OCI-LY1 (cell line): ENCODE data around the gene NLE1.

ENCODE experiments used
- H2AFZ ChIP-seq: fragments of 200-600 bp; sonication (generic), shearing (Covaris generic); 2 replicates; pipeline ENCODE4 v1.6.0; 2014; ENCODE audit warnings: antibody characterized with exemption, mild to moderate bottlenecking, low read length
- H3F3A ChIP-seq: fragments of 200-600 bp; sonication (generic), shearing (Covaris generic); 2 replicates; pipeline ENCODE4 v1.6.0; 2014; ENCODE audit warnings: mild to moderate bottlenecking, antibody characterized with exemption, low read length, moderate library complexity; ENCODE audit not compliant: insufficient read depth
- H3K27ac ChIP-seq: fragments of 200-600 bp; sonication (generic); 2 replicates; pipeline ENCODE4 v1.5.1; 2014; ENCODE audit warnings: low read length, mixed run types, mild to moderate bottlenecking, low read depth; ENCODE audit not compliant: poor library complexity, severe bottlenecking
- H3K27me3 ChIP-seq: fragments of 200-600 bp; sonication (generic); 2 replicates; pipeline ENCODE4 v1.6.0; 2014; ENCODE audit warnings: antibody characterized with exemption, mild to moderate bottlenecking, low read length, moderate library complexity; ENCODE audit not compliant: insufficient read depth
- H3K36me3 ChIP-seq: fragments of 200-600 bp; sonication (generic); 2 replicates; pipeline ENCODE4 v1.6.1; 2014; ENCODE audit warnings: mild to moderate bottlenecking, antibody characterized with exemption, low read length, moderate library complexity, mixed read lengths; ENCODE audit not compliant: insufficient read depth
- H3K4me1 ChIP-seq: fragments of 200-600 bp; sonication (generic); 2 replicates; pipeline ENCODE4 v1.5.1; 2014; ENCODE audit warnings: mild to moderate bottlenecking, low read length, moderate library complexity; ENCODE audit not compliant: insufficient read depth, severe bottlenecking
- H3K4me2 ChIP-seq: fragments of 200-600 bp; sonication (generic), shearing (Covaris generic); 2 replicates; pipeline ENCODE4 v1.6.1; 2014; ENCODE audit warnings: low read length
- H3K4me3 ChIP-seq: fragments of 200-600 bp; sonication (generic); 2 replicates; pipeline ENCODE4 v1.5.1; 2014; ENCODE audit warnings: low read length, low read depth, mild to moderate bottlenecking, mixed read lengths; ENCODE audit not compliant: poor library complexity, severe bottlenecking
- H3K79me2 ChIP-seq: fragments of 200-600 bp; shearing (Covaris generic); 2 replicates; pipeline ENCODE4 v1.6.1; 2016; ENCODE audit warnings: mixed run types, low read length, mixed read lengths; ENCODE audit not compliant: insufficient read depth
- H3K9ac ChIP-seq: fragments of 200-600 bp; sonication (generic), shearing (Covaris generic); 2 replicates; pipeline ENCODE4 v1.6.1; 2014; ENCODE audit warnings: mild to moderate bottlenecking, low read length, mixed read lengths
- H3K9me2 ChIP-seq: fragments of 200-600 bp; sonication (generic), shearing (Covaris generic); 2 replicates; pipeline ENCODE4 v1.6.1; 2014; ENCODE audit warnings: low read depth, mild to moderate bottlenecking, low read length, mixed read lengths
- H3K9me3 ChIP-seq: fragments of 200-600 bp; shearing (Covaris generic); 2 replicates; pipeline ENCODE4 v1.6.1; 2014; ENCODE audit warnings: low read length, mixed read lengths
- H4K20me1 ChIP-seq: fragments of 200-600 bp; sonication (generic), shearing (Covaris generic); 2 replicates; pipeline ENCODE4 v1.6.0; 2016; ENCODE audit warnings: mild to moderate bottlenecking, low read length; ENCODE audit not compliant: insufficient read depth
- EZH2 ChIP-seq: fragments of 200-600 bp; sonication (generic), shearing (Covaris generic); IDR thresholded peaks from 2 replicates; pipeline ENCODE4 v1.8.0; 2017; ENCODE audit warnings: borderline replicate concordance, mixed run types, mild to moderate bottlenecking, antibody characterized with exemption, low read length, moderate library complexity, mixed read lengths
- TF ChIP-seq, protein P1 (sequence below): fragments of 200-600 bp; sonication (generic), shearing (Covaris generic); IDR thresholded peaks from 2 replicates; pipeline ENCODE4 v1.5.1; 2017; ENCODE audit warnings: mild to moderate bottlenecking, antibody characterized with exemption, low read length, moderate library complexity, mixed read lengths

NLE1 gene

DNA sequence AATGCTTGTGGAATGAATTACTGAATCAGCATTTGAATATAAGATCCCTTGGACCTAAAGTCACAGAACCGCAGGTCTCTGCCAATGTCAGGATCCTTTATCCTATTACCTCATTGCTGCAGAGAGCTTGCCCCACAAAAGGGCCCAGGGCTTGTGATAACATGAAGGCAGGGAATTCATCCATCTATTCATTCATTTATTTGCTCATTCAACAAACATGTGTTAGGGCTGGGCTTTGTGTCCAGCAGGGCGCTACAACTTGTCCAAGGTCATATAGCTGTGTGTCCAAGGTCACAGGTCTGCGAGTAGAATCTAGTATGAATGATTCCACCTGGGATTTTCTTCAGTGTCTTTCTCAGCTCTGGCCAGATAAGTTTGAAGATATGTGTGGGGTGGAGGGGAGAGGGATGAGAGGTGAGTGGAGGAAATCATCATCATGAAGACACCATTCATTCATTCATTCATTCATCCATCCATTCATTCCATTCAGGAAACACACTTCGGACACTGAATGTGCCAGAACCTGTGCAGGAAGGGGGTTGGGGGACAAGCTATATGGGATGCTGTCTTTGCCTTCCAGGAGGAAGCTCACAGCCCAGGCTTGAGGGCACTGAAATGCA is 4.2 kb upstream of the NLE1 start:
- no peak overlapping the region for H3K27ac ChIP-seq
- no peaks in the 10 kb centered on the region for H3K9me2 ChIP-seq
- H4K20me1 ChIP-seq = no peaks in the 10 kb centered on the region
- H3K4me2 ChIP-seq = no peak overlapping the region
- no peak for TF ChIP-seq EZH2
- TF ChIP-seq, protein P1, sequence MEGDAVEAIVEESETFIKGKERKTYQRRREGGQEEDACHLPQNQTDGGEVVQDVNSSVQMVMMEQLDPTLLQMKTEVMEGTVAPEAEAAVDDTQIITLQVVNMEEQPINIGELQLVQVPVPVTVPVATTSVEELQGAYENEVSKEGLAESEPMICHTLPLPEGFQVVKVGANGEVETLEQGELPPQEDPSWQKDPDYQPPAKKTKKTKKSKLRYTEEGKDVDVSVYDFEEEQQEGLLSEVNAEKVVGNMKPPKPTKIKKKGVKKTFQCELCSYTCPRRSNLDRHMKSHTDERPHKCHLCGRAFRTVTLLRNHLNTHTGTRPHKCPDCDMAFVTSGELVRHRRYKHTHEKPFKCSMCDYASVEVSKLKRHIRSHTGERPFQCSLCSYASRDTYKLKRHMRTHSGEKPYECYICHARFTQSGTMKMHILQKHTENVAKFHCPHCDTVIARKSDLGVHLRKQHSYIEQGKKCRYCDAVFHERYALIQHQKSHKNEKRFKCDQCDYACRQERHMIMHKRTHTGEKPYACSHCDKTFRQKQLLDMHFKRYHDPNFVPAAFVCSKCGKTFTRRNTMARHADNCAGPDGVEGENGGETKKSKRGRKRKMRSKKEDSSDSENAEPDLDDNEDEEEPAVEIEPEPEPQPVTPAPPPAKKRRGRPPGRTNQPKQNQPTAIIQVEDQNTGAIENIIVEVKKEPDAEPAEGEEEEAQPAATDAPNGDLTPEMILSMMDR = no peak
- H3K36me3 ChIP-seq = peaks cover 3% of the 10 kb centered on the region; the same call in 1 of the 2 replicates
- no peaks in the 10 kb centered on the region for H3F3A ChIP-seq
- no peak overlapping the region for H2AFZ ChIP-seq
- H3K9me3 ChIP-seq = no peaks in the 10 kb centered on the region
- no peak overlapping the region for H3K9ac ChIP-seq
- no peak overlapping the region for H3K4me3 ChIP-seq
- H3K79me2 ChIP-seq = peaks cover 6% of the 10 kb centered on the region
- H3K27me3 ChIP-seq = no peaks in the 10 kb centered on the region; the same call in 1 of the 2 replicates
- H3K4me1 ChIP-seq = no peaks in the 10 kb centered on the region

DNA sequence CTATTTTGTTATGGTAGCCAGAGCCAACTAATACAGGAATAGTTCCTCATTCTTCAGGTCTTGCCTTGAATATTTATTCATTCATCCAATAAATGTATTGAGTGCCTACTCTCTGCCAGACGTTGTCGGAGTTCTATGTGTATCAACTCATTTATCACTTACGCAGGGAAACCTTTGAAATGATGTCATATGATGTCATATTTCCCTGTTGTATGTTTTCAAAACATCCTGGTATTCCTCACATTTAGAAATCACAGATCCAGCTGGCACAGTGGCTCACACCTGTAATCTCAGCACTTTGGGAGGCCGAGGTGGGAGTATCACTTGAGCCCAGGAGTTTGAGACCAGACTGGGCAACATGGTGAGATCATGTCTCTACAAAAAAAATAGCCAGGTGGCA is 2.7 kb upstream of the NLE1 start:
- Histone ChIP-seq H3K79me2 (peaks cover 11% of the 10 kb centered on the region), H4K20me1 (no peaks in the 10 kb centered on the region), H3K9me3 (no peaks in the 10 kb centered on the region), H3K27ac (no peak overlapping the region), H3K4me3 (no peak overlapping the region), H3K27me3 (no peaks in the 10 kb centered on the region; the same call in 1 of the 2 replicates), H3K36me3 (peaks cover 3% of the 10 kb centered on the region; the same call in 1 of the 2 replicates), H2AFZ (no peak overlapping the region), H3K9me2 (no peaks in the 10 kb centered on the region), H3K9ac (no peak overlapping the region), H3K4me1 (peaks cover 8% of the 10 kb centered on the region), H3K4me2 (no peak overlapping the region), H3F3A (no peaks in the 10 kb centered on the region)
- TF ChIP-seq, protein P1 = no peak
- TF ChIP-seq EZH2 = no peak

DNA sequence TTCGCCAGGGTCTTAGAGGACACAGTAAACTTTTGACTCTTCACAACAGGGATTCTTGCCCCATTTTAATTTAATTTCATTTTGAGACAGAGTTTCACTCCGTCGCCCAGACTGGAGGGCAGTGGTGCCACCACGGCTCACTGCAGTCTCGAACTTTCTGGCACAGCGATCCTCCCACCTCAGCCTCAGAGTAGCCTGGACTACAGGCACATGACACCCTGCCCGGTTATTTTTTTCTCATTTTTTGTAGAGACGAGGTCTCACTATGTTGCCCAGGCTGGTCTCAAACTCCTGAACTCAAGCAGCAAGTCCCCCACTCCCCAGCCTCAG is 329 bp upstream of the NLE1 start:
- no peaks in the 10 kb centered on the region for H3K9me3 ChIP-seq
- TF ChIP-seq, protein P1 = no peak
- no peak overlapping the region; the same call in 1 of the 2 replicates for H3K9ac ChIP-seq
- H3K79me2 ChIP-seq = peaks cover 11% of the 10 kb centered on the region
- H2AFZ ChIP-seq = no peak overlapping the region
- peak overlapping the region; percentile 12; the same call in 1 of the 2 replicates for H3K4me2 ChIP-seq
- H3K27me3 ChIP-seq = no peaks in the 10 kb centered on the region
- peaks cover 26% of the 10 kb centered on the region for H3K36me3 ChIP-seq
- H3K4me1 ChIP-seq = peaks cover 8% of the 10 kb centered on the region
- no peak overlapping the region for H3K27ac ChIP-seq
- H3K4me3 ChIP-seq = peak overlapping the region; percentile 100
- H3K9me2 ChIP-seq = no peaks in the 10 kb centered on the region
- H4K20me1 ChIP-seq = no peaks in the 10 kb centered on the region
- no peaks in the 10 kb centered on the region for H3F3A ChIP-seq
